K562 (cell line): ENCODE results near the gene FUZ. TPM values are rescaled to one million over a fixed set of nuclear protein-coding genes. Genes with fewer than 3 reads are reported as not detected.

Experiments
- CGGBP1 ChIP-seq: fragments of 250-450 bp; sonication (Bioruptor Pico); IDR thresholded peaks from 2 replicates; pipeline ENCODE4 v1.9.0; 2021; ENCODE audit warnings: mild to moderate bottlenecking
- CREM ChIP-seq: IDR thresholded peaks from 2 replicates; pipeline ENCODE4 v1.6.1; 2014; ENCODE audit warnings: antibody characterized with exemption, low read depth
- DIDO1 ChIP-seq: fragments of 450-650 bp; IDR thresholded peaks from 2 replicates; pipeline ENCODE4 v1.6.1; 2016; ENCODE audit warnings: low read depth, missing biosample characterization, missing genetic modification characterization
- ETV5 ChIP-seq: sonication (generic); formaldehyde crosslinking; IDR thresholded peaks from 2 replicates; pipeline ENCODE4 v1.4.0; 2020; ENCODE audit warnings: low read depth, mild to moderate bottlenecking, missing genetic modification reagents
- MYBL2 ChIP-seq, 2 experiments: fragments of 450-650 bp in 1 of 2; sonication (generic) in 1 of 2; formaldehyde crosslinking in 1 of 2; IDR thresholded peaks; 2 replicates each; pipeline versions ENCODE4 v1.6.1 to v1.8.1; 2017 to 2022; ENCODE audit warnings: borderline replicate concordance in 1 of 2, inconsistent platforms in 1 of 2, low read depth in 1 of 2, mild to moderate bottlenecking in 1 of 2, missing genetic modification reagents in 1 of 2, moderate library complexity in 1 of 2
- NR4A1 ChIP-seq, 2 experiments: fragments of 250-450 bp in 1 of 2; fragments of 450-650 bp in 1 of 2; sonication (Bioruptor Pico) in 1 of 2; IDR thresholded peaks; 2 replicates each; pipeline versions ENCODE4 v1.4.0 to v1.6.1; 2016 to 2020; ENCODE audit warnings: mild to moderate bottlenecking in 2 of 2, missing compliant biosample characterization in 1 of 2, missing genetic modification characterization in 1 of 2, moderate library complexity in 1 of 2
- PATZ1 ChIP-seq: fragments of 250-450 bp; sonication (Bioruptor Pico); IDR thresholded peaks from 2 replicates; pipeline ENCODE4 v1.5.0; 2020; ENCODE audit warnings: mild to moderate bottlenecking, borderline replicate concordance
- POLR2G ChIP-seq: fragments of 200-400 bp; formaldehyde crosslinking; IDR thresholded peaks from 2 replicates; pipeline ENCODE4 v1.6.1; 2017; ENCODE audit warnings: low read depth, mild to moderate bottlenecking, antibody characterized with exemption, low read length, moderate library complexity
- SRSF1 ChIP-seq: fragments of 200-400 bp; formaldehyde crosslinking; IDR thresholded peaks from 2 replicates; pipeline ENCODE4 v1.6.1; 2017; ENCODE audit warnings: mild to moderate bottlenecking, low read depth, low read length, moderate library complexity
- ZNF316 ChIP-seq: fragments of 450-650 bp; IDR thresholded peaks from 2 replicates; pipeline ENCODE4 v1.6.1; 2016
- polyA plus RNA-seq, 8 experiments: library from polyadenylated mRNA; depleted of rRNA in 4 of 8; stranded (reverse) in 5 of 8; unstranded in 3 of 8; fragments of >200 nt; fragmentation: Nextera tagmentation in 2 of 8; fragmentation: Illumina TruSeq in 1 of 8; extraction: Ambion mirVana in 2 of 8; extraction: Trizol in 1 of 8; gene quantifications; 2 replicates each; pipeline versions ENCODE4 v1.2.1 to v1.2.3, GENCODE V29; 2011 to 2014; ENCODE audit warnings: inconsistent platforms in 1 of 8, missing spikeins in 1 of 8
- total RNA-seq, 7 experiments: library from RNA; depleted of rRNA in 6 of 7; stranded (reverse); fragments of >200 nt in 6 of 7; fragmentation: Illumina TruSeq in 2 of 7; extraction: Trizol in 2 of 7; gene quantifications; 2 replicates each; pipeline versions ENCODE4 v1.2.1 to v1.2.3, GENCODE V29; 2011 to 2021; ENCODE audit warnings: low replicate concordance in 1 of 7
- TF ChIP-seq, protein P1 (sequence below), 2 experiments: fragments of 450-650 bp; formaldehyde crosslinking in 1 of 2; IDR thresholded peaks; 2 replicates each; pipeline versions ENCODE4 v1.4.0 to v1.6.1; 2014 to 2020; ENCODE audit warnings: mild to moderate bottlenecking in 2 of 2, borderline replicate concordance in 1 of 2, low read depth in 1 of 2
- TF ChIP-seq, protein P2 (sequence below): sonication (generic); formaldehyde crosslinking; IDR thresholded peaks from 2 replicates; pipeline ENCODE4 v1.8.0; 2022; ENCODE audit warnings: missing genetic modification reagents, mild to moderate bottlenecking, borderline replicate concordance

The FUZ gene
- total and polyA plus RNA-seq, 9 of the 15 experiments (the other 6 are each of a cell fraction or from before 2014, with no cell fraction given) = 0.17 to 7.6 (median 3.6) TPM; not detected in 1

- TF ChIP-seq, protein P1, sequence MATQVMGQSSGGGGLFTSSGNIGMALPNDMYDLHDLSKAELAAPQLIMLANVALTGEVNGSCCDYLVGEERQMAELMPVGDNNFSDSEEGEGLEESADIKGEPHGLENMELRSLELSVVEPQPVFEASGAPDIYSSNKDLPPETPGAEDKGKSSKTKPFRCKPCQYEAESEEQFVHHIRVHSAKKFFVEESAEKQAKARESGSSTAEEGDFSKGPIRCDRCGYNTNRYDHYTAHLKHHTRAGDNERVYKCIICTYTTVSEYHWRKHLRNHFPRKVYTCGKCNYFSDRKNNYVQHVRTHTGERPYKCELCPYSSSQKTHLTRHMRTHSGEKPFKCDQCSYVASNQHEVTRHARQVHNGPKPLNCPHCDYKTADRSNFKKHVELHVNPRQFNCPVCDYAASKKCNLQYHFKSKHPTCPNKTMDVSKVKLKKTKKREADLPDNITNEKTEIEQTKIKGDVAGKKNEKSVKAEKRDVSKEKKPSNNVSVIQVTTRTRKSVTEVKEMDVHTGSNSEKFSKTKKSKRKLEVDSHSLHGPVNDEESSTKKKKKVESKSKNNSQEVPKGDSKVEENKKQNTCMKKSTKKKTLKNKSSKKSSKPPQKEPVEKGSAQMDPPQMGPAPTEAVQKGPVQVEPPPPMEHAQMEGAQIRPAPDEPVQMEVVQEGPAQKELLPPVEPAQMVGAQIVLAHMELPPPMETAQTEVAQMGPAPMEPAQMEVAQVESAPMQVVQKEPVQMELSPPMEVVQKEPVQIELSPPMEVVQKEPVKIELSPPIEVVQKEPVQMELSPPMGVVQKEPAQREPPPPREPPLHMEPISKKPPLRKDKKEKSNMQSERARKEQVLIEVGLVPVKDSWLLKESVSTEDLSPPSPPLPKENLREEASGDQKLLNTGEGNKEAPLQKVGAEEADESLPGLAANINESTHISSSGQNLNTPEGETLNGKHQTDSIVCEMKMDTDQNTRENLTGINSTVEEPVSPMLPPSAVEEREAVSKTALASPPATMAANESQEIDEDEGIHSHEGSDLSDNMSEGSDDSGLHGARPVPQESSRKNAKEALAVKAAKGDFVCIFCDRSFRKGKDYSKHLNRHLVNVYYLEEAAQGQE (IDR thresholded peaks at IDR 0.05; ENCODE audit: borderline replicate concordance) = peak; percentile 93
- TF ChIP-seq, protein P1 (CRISPR knock-in tag; IDR thresholded peaks at IDR 0.05; ENCODE audit: low read depth) = no peak
- TF ChIP-seq PATZ1 (no peak), MYBL2 (IDR thresholded peaks at IDR 0.05; ENCODE audit: low read depth) (peak; percentile 33; the same call in 1 of the 2 replicates), MYBL2 (CRISPR knock-in tag; IDR thresholded peaks at IDR 0.05; ENCODE audit: borderline replicate concordance) (no peak), SRSF1 (no peak), POLR2G (peak; percentile 87), DIDO1 (tag) (peak; percentile 42; the same call in 1 of the 2 replicates), NR4A1 (CRISPR knock-in tag; IDR thresholded peaks at IDR 0.05) (0 out of 2 replicates have a peak, but pooled peaks have one; percentile 35), NR4A1 (tag; IDR thresholded peaks at IDR 0.05) (no peak; the same call in 1 of the 2 replicates), CREM (peak; percentile 67), ETV5 (CRISPR knock-in tag) (no peak), CGGBP1 (CRISPR knock-in tag) (0 out of 2 replicates have a peak, but pooled peaks have one; percentile 32), ZNF316 (no peak)
- TF ChIP-seq, protein P2, sequence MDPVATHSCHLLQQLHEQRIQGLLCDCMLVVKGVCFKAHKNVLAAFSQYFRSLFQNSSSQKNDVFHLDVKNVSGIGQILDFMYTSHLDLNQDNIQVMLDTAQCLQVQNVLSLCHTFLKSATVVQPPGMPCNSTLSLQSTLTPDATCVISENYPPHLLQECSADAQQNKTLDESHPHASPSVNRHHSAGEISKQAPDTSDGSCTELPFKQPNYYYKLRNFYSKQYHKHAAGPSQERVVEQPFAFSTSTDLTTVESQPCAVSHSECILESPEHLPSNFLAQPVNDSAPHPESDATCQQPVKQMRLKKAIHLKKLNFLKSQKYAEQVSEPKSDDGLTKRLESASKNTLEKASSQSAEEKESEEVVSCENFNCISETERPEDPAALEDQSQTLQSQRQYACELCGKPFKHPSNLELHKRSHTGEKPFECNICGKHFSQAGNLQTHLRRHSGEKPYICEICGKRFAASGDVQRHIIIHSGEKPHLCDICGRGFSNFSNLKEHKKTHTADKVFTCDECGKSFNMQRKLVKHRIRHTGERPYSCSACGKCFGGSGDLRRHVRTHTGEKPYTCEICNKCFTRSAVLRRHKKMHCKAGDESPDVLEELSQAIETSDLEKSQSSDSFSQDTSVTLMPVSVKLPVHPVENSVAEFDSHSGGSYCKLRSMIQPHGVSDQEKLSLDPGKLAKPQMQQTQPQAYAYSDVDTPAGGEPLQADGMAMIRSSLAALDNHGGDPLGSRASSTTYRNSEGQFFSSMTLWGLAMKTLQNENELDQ = 0 out of 2 replicates have a peak, but pooled peaks have one; percentile 18
Observed at GRCh38 chr19:49817964-49818648, 5.0 kb upstream of the FUZ start, which contains the start of gene MED25 (continued).
